Neural progenitor cell (in vitro differentiated cells): Measurements from ENCODE around the gene FARS2.

Experiments
- CTCF ChIP-seq: fragments of 200-600 bp; sonication (generic); IDR thresholded peaks from 2 replicates; pipeline ENCODE4 v1.5.1; 2017; ENCODE audit warnings: antibody characterized with exemption, mild to moderate bottlenecking
- EZH2 ChIP-seq: fragments of 200-600 bp; sonication (generic); IDR thresholded peaks from 2 replicates; pipeline ENCODE4 v1.6.1; 2017; ENCODE audit warnings: antibody characterized with exemption, mild to moderate bottlenecking, moderate library complexity
- EZH2phosphoT487 ChIP-seq: fragments of 200-600 bp; sonication (generic); IDR thresholded peaks from 2 replicates; pipeline ENCODE4 v1.6.1; 2017; ENCODE audit warnings: antibody characterized with exemption

GRCh38 chr6:5663739-5664138 lies 402.4 kb downstream of the FARS2 start:
- TF ChIP-seq CTCF (no peak), EZH2 (no peak), EZH2phosphoT487 (no peak)
